CD4-positive, alpha-beta T cell treated with Interleukin-1 beta for 1 hour (primary cell): ENCODE data around the gene PPM1L.
"Not testable (repeated sequence)": the region's sequence is repeated elsewhere in the genome, so short reads cannot be mapped to it uniquely, and the experiment has no call there.

Experiments used
- DNase-seq, 2 donors: peaks; one replicate each; pipeline ENCODE4 v3.0.0-alpha.2; 2020 to 2022

Gene PPM1L

GRCh38 chr3:160941885-160942494, 186.0 kb downstream of the PPM1L start:
- peak; percentile 52 to 73 for DNase-seq

- no peak for DNase-seq
These were observed 188.0 kb downstream of the PPM1L start for GRCh38 chr3:160943996-160944395.

GRCh38 chr3:160945336-160945735, 189.3 kb downstream of the PPM1L start:
- DNase-seq: no peak

- no peak for DNase-seq
These were observed 192.2 kb downstream of the PPM1L start for GRCh38 chr3:160948273-160948672.

- no peak for DNase-seq
These were observed 193.4 kb downstream of the PPM1L start for GRCh38 chr3:160949460-160949859.

- no peak for DNase-seq
These were observed 194.5 kb downstream of the PPM1L start for GRCh38 chr3:160950542-160950941.

GRCh38 chr3:160950954-160951353, 194.9 kb downstream of the PPM1L start:
- no peak for DNase-seq

- DNase-seq: no peak
These were observed 195.8 kb downstream of the PPM1L start for GRCh38 chr3:160951642-160952487.

- DNase-seq: no peak
These were observed 197.7 kb downstream of the PPM1L start for GRCh38 chr3:160953686-160954085.

- no peak for DNase-seq
These were observed 200.8 kb downstream of the PPM1L start for GRCh38 chr3:160956785-160957184.

GRCh38 chr3:160960568-160960967, 204.5 kb downstream of the PPM1L start:
- no peak for DNase-seq

GRCh38 chr3:160963949-160964348, 207.9 kb downstream of the PPM1L start:
- no peak for DNase-seq

- DNase-seq: no peak
These were observed 212.7 kb downstream of the PPM1L start for GRCh38 chr3:160968761-160969160.

- no peak for DNase-seq
These were observed 217.2 kb downstream of the PPM1L start for GRCh38 chr3:160973067-160973809.

- DNase-seq: no peak
These were observed 221.7 kb downstream of the PPM1L start for GRCh38 chr3:160977773-160978172.

GRCh38 chr3:160980740-160981139, 224.7 kb downstream of the PPM1L start:
- DNase-seq: no peak

GRCh38 chr3:160981217-160981938, 225.3 kb downstream of the PPM1L start:
- peak; percentile 21 to 56 for DNase-seq

GRCh38 chr3:160982491-160982890, 226.5 kb downstream of the PPM1L start:
- DNase-seq: no peak

GRCh38 chr3:160983900-160984299, 227.9 kb downstream of the PPM1L start:
- not testable (repeated sequence) for DNase-seq

- DNase-seq: no peak
These were observed 230.0 kb downstream of the PPM1L start for GRCh38 chr3:160986069-160986468.

GRCh38 chr3:160987982-160988964, 232.2 kb downstream of the PPM1L start:
- no peak for DNase-seq

GRCh38 chr3:160990446-160990845, 234.4 kb downstream of the PPM1L start:
- DNase-seq: no peak
